SK-N-SH treated with all-trans-retinoic acid at 6 μM for 48 hours (cell line): Measurements from ENCODE around the gene TMEM178A.

Experiments used
- ATAC-seq: fragments of 200-7000 bp; cut with Tn5 transposase; 3 replicates; pipeline ENCODE4 v1.9.1; 2020; ENCODE audit warnings: mild to moderate bottlenecking, moderate library complexity
- ARNTL ChIP-seq: fragments of 450-650 bp; formaldehyde crosslinking; IDR thresholded peaks from 2 replicates; pipeline ENCODE4 v1.5.0; 2020; ENCODE audit warnings: low read depth, mild to moderate bottlenecking, moderate library complexity, borderline replicate concordance
- BACH2 ChIP-seq: fragments of 250-450 bp; sonication (Bioruptor Pico); IDR thresholded peaks from 2 replicates; pipeline ENCODE4 v1.9.0; 2021; ENCODE audit warnings: mild to moderate bottlenecking, borderline replicate concordance
- CSDC2 ChIP-seq: fragments of 250-450 bp; sonication (Bioruptor Pico); IDR thresholded peaks from 2 replicates; pipeline ENCODE4 v1.5.0; 2020; ENCODE audit warnings: mild to moderate bottlenecking, moderate library complexity
- ESRRG ChIP-seq: fragments of 250-450 bp; sonication (Bioruptor Pico); IDR thresholded peaks from 2 replicates; pipeline ENCODE4 v1.6.1; 2021; ENCODE audit warnings: mild to moderate bottlenecking
- GLIS3 ChIP-seq: fragments of 250-450 bp; sonication (Bioruptor Pico); IDR thresholded peaks from 2 replicates; pipeline ENCODE4 v1.5.0; 2020; ENCODE audit warnings: mild to moderate bottlenecking, moderate library complexity
- ISL1 ChIP-seq: fragments of 250-450 bp; sonication (Bioruptor Pico); IDR thresholded peaks from 2 replicates; pipeline ENCODE4 v2.1.2; 2022; ENCODE audit warnings: mild to moderate bottlenecking, moderate library complexity
- PPARA ChIP-seq: fragments of 250-450 bp; sonication (Bioruptor Pico); IDR thresholded peaks from 2 replicates; pipeline ENCODE4 v1.5.0; 2020; ENCODE audit warnings: mild to moderate bottlenecking, borderline replicate concordance
- RARB ChIP-seq: fragments of 250-450 bp; sonication (Bioruptor Pico); IDR thresholded peaks from 2 replicates; pipeline ENCODE4 v1.8.0; 2021; ENCODE audit warnings: mild to moderate bottlenecking, moderate library complexity
- SNAI2 ChIP-seq: fragments of 250-450 bp; sonication (Bioruptor Pico); IDR thresholded peaks from 2 replicates; pipeline ENCODE4 v1.5.0; 2020; ENCODE audit warnings: mild to moderate bottlenecking, moderate library complexity
- TCF4 ChIP-seq: fragments of 250-450 bp; sonication (Bioruptor Pico); IDR thresholded peaks from 2 replicates; pipeline ENCODE4 v1.8.0; 2021; ENCODE audit warnings: mild to moderate bottlenecking, moderate library complexity, borderline replicate concordance
- TOX ChIP-seq: fragments of 250-450 bp; sonication (Bioruptor Pico); IDR thresholded peaks from 2 replicates; pipeline ENCODE4 v1.8.0; 2021; ENCODE audit warnings: mild to moderate bottlenecking, moderate library complexity, borderline replicate concordance
- ZFP3 ChIP-seq: fragments of 250-450 bp; sonication (Bioruptor Pico); IDR thresholded peaks from 2 replicates; pipeline ENCODE4 v1.5.0; 2020; ENCODE audit warnings: mild to moderate bottlenecking, moderate library complexity
- ZFP30 ChIP-seq: fragments of 450-650 bp; formaldehyde crosslinking; IDR thresholded peaks from 2 replicates; pipeline ENCODE4 v1.5.0; 2022; ENCODE audit warnings: mild to moderate bottlenecking, moderate library complexity
- ZNF565 ChIP-seq: fragments of 450-650 bp; formaldehyde crosslinking; conservative IDR thresholded peaks from 2 replicates; pipeline ENCODE4 v1.5.0; 2020; ENCODE audit warnings: low read depth, mild to moderate bottlenecking, moderate library complexity
- ZNF70 ChIP-seq: fragments of 450-650 bp; formaldehyde crosslinking; IDR thresholded peaks from 2 replicates; pipeline ENCODE4 v1.5.0; 2020; ENCODE audit warnings: mild to moderate bottlenecking, moderate library complexity
- ZNF8 ChIP-seq: fragments of 450-650 bp; formaldehyde crosslinking; IDR thresholded peaks from 2 replicates; pipeline ENCODE4 v1.5.0; 2020; ENCODE audit warnings: mild to moderate bottlenecking, moderate library complexity
- TF ChIP-seq, protein P1 (sequence below): fragments of 250-450 bp; sonication (Bioruptor Pico); IDR thresholded peaks from 2 replicates; pipeline ENCODE4 v1.8.0; 2020; ENCODE audit warnings: mild to moderate bottlenecking, moderate library complexity, borderline replicate concordance
- TF ChIP-seq, protein P2 (sequence below): fragments of 250-450 bp; sonication (Bioruptor Pico); IDR thresholded peaks from 2 replicates; pipeline ENCODE4 v1.5.1; 2021; ENCODE audit warnings: mild to moderate bottlenecking, moderate library complexity
- TF ChIP-seq, protein P3 (sequence below): fragments of 250-450 bp; sonication (Bioruptor Pico); IDR thresholded peaks from 2 replicates; pipeline ENCODE4 v1.8.0; 2021; ENCODE audit warnings: low read depth, mild to moderate bottlenecking, moderate library complexity, borderline replicate concordance
- TF ChIP-seq, protein P4 (sequence below): fragments of 250-450 bp; sonication (Bioruptor Pico); IDR thresholded peaks from 2 replicates; pipeline ENCODE4 v1.5.0; 2020; ENCODE audit warnings: mild to moderate bottlenecking, moderate library complexity
- TF ChIP-seq, protein P5 (sequence below): fragments of 250-450 bp; sonication (Bioruptor Pico); IDR thresholded peaks from 2 replicates; pipeline ENCODE4 v1.5.1; 2020; ENCODE audit warnings: low read depth, mild to moderate bottlenecking, moderate library complexity

The TMEM178A gene

DNA sequence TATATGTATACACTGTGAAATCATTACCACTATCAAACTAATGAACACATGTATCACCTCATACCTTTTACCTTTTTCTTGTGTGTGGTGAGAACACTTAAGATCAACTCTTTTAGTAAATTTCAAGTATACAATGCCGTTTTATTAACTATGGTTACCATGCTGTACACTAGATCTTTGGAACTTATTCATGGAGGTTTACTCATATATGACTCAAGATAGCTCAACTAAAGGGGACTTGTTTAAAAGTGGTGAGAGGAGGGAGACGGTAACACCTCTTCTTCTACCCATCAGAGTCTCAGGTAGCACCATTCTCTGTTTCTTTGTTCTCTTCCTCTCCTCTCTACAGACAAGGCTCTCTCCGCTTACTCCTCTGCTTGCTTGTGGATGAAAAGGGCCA, 36.1 kb upstream of the TMEM178A start (continued):
- TF ChIP-seq SNAI2 (CRISPR knock-in tag) (no peak), RARB (CRISPR knock-in tag) (no peak), TCF4 (CRISPR knock-in tag) (no peak), ZFP30 (CRISPR knock-in tag) (no peak), ISL1 (CRISPR knock-in tag) (no peak), ZNF8 (CRISPR knock-in tag) (no peak), ZNF70 (CRISPR knock-in tag) (no peak)
- TF ChIP-seq, protein P1, sequence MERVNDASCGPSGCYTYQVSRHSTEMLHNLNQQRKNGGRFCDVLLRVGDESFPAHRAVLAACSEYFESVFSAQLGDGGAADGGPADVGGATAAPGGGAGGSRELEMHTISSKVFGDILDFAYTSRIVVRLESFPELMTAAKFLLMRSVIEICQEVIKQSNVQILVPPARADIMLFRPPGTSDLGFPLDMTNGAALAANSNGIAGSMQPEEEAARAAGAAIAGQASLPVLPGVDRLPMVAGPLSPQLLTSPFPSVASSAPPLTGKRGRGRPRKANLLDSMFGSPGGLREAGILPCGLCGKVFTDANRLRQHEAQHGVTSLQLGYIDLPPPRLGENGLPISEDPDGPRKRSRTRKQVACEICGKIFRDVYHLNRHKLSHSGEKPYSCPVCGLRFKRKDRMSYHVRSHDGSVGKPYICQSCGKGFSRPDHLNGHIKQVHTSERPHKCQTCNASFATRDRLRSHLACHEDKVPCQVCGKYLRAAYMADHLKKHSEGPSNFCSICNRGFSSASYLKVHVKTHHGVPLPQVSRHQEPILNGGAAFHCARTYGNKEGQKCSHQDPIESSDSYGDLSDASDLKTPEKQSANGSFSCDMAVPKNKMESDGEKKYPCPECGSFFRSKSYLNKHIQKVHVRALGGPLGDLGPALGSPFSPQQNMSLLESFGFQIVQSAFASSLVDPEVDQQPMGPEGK (CRISPR knock-in tag): no peak

DNA sequence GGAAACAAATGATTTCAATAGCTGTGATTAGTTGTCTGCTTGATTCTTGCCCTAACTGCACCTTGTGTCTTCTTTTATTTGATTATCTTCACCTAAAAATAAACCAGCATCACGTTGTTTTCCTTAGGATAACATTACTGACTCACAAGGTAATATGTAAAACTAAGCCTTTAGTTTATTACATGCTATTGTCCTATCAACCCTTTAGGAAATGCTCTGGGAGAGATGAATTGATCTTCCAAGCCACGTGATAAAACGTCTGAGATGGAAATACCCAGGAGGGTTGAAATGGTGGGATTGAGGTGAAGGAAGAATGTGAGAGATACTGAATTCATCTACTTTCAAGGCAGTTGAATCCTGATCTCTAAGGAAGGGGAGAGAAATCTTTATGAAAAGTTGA, 34.5 kb upstream of the TMEM178A start:
- TF ChIP-seq TOX (CRISPR knock-in tag) (no peak), PPARA (CRISPR knock-in tag) (no peak), ZNF70 (CRISPR knock-in tag) (no peak), SNAI2 (CRISPR knock-in tag) (no peak), RARB (CRISPR knock-in tag) (no peak), CSDC2 (CRISPR knock-in tag) (no peak), BACH2 (CRISPR knock-in tag) (no peak), ZFP3 (no peak), GLIS3 (CRISPR knock-in tag) (no peak), ZNF565 (CRISPR knock-in tag) (no peak), ISL1 (CRISPR knock-in tag) (no peak), ZNF8 (CRISPR knock-in tag) (no peak), TCF4 (CRISPR knock-in tag) (no peak)
- TF ChIP-seq, protein P2, sequence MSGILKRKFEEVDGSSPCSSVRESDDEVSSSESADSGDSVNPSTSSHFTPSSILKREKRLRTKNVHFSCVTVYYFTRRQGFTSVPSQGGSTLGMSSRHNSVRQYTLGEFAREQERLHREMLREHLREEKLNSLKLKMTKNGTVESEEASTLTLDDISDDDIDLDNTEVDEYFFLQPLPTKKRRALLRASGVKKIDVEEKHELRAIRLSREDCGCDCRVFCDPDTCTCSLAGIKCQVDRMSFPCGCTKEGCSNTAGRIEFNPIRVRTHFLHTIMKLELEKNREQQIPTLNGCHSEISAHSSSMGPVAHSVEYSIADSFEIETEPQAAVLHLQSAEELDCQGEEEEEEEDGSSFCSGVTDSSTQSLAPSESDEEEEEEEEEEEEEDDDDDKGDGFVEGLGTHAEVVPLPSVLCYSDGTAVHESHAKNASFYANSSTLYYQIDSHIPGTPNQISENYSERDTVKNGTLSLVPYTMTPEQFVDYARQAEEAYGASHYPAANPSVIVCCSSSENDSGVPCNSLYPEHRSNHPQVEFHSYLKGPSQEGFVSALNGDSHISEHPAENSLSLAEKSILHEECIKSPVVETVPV (CRISPR knock-in tag): no peak
- TF ChIP-seq, protein P3, sequence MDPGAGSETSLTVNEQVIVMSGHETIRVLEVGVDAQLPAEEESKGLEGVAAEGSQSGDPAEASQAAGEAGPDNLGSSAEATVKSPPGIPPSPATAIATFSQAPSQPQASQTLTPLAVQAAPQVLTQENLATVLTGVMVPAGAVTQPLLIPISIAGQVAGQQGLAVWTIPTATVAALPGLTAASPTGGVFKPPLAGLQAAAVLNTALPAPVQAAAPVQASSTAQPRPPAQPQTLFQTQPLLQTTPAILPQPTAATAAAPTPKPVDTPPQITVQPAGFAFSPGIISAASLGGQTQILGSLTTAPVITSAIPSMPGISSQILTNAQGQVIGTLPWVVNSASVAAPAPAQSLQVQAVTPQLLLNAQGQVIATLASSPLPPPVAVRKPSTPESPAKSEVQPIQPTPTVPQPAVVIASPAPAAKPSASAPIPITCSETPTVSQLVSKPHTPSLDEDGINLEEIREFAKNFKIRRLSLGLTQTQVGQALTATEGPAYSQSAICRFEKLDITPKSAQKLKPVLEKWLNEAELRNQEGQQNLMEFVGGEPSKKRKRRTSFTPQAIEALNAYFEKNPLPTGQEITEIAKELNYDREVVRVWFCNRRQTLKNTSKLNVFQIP (CRISPR knock-in tag): no peak
- TF ChIP-seq, protein P4, sequence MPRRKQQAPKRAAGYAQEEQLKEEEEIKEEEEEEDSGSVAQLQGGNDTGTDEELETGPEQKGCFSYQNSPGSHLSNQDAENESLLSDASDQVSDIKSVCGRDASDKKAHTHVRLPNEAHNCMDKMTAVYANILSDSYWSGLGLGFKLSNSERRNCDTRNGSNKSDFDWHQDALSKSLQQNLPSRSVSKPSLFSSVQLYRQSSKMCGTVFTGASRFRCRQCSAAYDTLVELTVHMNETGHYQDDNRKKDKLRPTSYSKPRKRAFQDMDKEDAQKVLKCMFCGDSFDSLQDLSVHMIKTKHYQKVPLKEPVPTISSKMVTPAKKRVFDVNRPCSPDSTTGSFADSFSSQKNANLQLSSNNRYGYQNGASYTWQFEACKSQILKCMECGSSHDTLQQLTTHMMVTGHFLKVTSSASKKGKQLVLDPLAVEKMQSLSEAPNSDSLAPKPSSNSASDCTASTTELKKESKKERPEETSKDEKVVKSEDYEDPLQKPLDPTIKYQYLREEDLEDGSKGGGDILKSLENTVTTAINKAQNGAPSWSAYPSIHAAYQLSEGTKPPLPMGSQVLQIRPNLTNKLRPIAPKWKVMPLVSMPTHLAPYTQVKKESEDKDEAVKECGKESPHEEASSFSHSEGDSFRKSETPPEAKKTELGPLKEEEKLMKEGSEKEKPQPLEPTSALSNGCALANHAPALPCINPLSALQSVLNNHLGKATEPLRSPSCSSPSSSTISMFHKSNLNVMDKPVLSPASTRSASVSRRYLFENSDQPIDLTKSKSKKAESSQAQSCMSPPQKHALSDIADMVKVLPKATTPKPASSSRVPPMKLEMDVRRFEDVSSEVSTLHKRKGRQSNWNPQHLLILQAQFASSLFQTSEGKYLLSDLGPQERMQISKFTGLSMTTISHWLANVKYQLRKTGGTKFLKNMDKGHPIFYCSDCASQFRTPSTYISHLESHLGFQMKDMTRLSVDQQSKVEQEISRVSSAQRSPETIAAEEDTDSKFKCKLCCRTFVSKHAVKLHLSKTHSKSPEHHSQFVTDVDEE (CRISPR knock-in tag): no peak

DNA sequence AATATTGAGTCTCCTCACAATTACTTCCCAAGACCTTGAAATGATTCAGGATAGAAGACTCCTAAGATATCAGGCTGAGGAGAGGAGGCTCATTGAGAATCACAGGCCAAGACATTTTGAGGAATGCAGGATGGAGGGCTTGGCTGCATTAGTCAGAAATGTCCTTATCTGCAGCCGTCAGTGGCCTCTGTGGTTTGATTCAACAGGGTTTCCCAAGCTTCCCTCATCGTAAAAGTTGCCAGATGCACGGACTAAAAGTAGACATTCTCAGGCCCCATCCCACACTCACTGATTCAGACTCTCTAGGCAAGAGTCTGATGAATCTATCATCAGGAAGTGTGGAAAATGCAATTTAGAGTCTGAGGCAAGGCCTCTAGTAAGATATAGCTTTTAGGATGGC, 34.0 kb upstream of the TMEM178A start:
- ATAC-seq: peak; percentile 86
- TF ChIP-seq TCF4 (CRISPR knock-in tag): no peak
- no peak for TF ChIP-seq PPARA (CRISPR knock-in tag)
- TF ChIP-seq, protein P5, sequence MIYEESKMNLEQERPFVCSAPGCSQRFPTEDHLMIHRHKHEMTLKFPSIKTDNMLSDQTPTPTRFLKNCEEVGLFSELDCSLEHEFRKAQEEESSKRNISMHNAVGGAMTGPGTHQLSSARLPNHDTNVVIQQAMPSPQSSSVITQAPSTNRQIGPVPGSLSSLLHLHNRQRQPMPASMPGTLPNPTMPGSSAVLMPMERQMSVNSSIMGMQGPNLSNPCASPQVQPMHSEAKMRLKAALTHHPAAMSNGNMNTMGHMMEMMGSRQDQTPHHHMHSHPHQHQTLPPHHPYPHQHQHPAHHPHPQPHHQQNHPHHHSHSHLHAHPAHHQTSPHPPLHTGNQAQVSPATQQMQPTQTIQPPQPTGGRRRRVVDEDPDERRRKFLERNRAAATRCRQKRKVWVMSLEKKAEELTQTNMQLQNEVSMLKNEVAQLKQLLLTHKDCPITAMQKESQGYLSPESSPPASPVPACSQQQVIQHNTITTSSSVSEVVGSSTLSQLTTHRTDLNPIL (CRISPR knock-in tag): peak; percentile 59; the same call in 1 of the 2 replicates
- TF ChIP-seq, protein P4 (CRISPR knock-in tag): no peak
- TF ChIP-seq ZNF70 (CRISPR knock-in tag): no peak
- TF ChIP-seq, protein P1 (CRISPR knock-in tag): no peak
- no peak for TF ChIP-seq ESRRG (CRISPR knock-in tag)
- TF ChIP-seq ZFP3: 0 out of 2 replicates have a peak, but pooled peaks have one; percentile 37
- no peak for TF ChIP-seq GLIS3 (CRISPR knock-in tag)
- no peak for TF ChIP-seq ZFP30 (CRISPR knock-in tag)
- TF ChIP-seq SNAI2 (CRISPR knock-in tag): no peak
- no peak for TF ChIP-seq ARNTL (CRISPR knock-in tag)
- peak; percentile 73 for TF ChIP-seq ISL1 (CRISPR knock-in tag)

More for the DNA sequence above, 34.5 kb upstream of the TMEM178A start:
- ATAC-seq: no peak
